Measurements from ENCODE around the gene KIF26B.

- no peak for TF ChIP-seq EZH2 (IDR thresholded peaks at IDR 0.05; ENCODE audit: borderline replicate concordance, low read length)
- TF ChIP-seq, protein P1, sequence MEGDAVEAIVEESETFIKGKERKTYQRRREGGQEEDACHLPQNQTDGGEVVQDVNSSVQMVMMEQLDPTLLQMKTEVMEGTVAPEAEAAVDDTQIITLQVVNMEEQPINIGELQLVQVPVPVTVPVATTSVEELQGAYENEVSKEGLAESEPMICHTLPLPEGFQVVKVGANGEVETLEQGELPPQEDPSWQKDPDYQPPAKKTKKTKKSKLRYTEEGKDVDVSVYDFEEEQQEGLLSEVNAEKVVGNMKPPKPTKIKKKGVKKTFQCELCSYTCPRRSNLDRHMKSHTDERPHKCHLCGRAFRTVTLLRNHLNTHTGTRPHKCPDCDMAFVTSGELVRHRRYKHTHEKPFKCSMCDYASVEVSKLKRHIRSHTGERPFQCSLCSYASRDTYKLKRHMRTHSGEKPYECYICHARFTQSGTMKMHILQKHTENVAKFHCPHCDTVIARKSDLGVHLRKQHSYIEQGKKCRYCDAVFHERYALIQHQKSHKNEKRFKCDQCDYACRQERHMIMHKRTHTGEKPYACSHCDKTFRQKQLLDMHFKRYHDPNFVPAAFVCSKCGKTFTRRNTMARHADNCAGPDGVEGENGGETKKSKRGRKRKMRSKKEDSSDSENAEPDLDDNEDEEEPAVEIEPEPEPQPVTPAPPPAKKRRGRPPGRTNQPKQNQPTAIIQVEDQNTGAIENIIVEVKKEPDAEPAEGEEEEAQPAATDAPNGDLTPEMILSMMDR (IDR thresholded peaks at IDR 0.05; ENCODE audit: low read length): no peak
Observed at GRCh38 chr1:245704765-245705164, 550.0 kb downstream of the KIF26B start.
